Measurements from ENCODE around the gene MCTP1. TPM values are rescaled to one million over a fixed set of nuclear protein-coding genes. Genes with fewer than 3 reads are reported as not detected.

Gene MCTP1
- total and polyA plus RNA-seq, 2 of the 13 experiments (the other 11 are each of a cell fraction or from before 2014, with no cell fraction given) = 0.15 to 0.48 TPM

DNA sequence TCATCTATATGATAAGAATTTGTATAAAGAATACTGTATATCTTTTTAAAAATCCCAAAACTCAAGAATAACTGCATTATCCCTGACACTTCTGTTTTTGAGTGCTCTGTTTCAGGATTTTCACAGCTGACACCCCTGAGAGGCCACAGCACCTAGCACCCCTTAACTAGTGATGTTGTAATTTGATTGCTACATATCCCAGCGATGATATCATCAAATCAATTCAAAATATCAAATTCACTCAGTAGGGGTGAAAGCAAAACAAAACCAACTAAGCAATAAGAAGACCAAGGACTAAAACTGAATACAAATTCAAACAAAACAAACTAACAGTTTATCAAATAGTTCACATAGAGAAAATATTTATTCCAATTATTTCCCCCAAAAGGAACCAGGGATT, 184.3 kb downstream of the MCTP1 start (continued):
- TF ChIP-seq PAXIP1 (CRISPR knock-in tag; conservative IDR thresholded peaks at IDR 0.05) = no peak
- no peak for TF ChIP-seq CC2D1A (CRISPR knock-in tag; IDR thresholded peaks at IDR 0.05)
- TF ChIP-seq ZFP1 (CRISPR knock-in tag; IDR thresholded peaks at IDR 0.05) = no peak
- no peak for TF ChIP-seq ELF3 (CRISPR knock-in tag; IDR thresholded peaks at IDR 0.05)
- TF ChIP-seq ZNF512 (CRISPR knock-in tag; IDR thresholded peaks at IDR 0.05) = no peak

- no peak overlapping the region for H3K27ac ChIP-seq (ENCODE audit: extremely low read length, insufficient read depth, low read length)
- no peak for FAIRE-seq
- TF ChIP-seq RBFOX2 (IDR thresholded peaks at IDR 0.05; ENCODE audit: low read depth, low read length) (no peak), ZFP37 (CRISPR knock-in tag; IDR thresholded peaks at IDR 0.05; ENCODE audit: borderline replicate concordance) (no peak), TEAD3 (CRISPR knock-in tag; optimal IDR thresholded peaks at IDR 0.05; ENCODE audit: borderline replicate concordance) (no peak), NFIC (IDR thresholded peaks at IDR 0.05; ENCODE audit: low read length) (no peak), ZNF530 (CRISPR knock-in tag; IDR thresholded peaks at IDR 0.05; ENCODE audit: low read depth) (no peak), KMT2A (CRISPR knock-in tag; IDR thresholded peaks at IDR 0.05) (no peak), ZNF605 (CRISPR knock-in tag; IDR thresholded peaks at IDR 0.05) (no peak), ZNF589 (CRISPR knock-in tag; conservative IDR thresholded peaks at IDR 0.05) (no peak), ZNF792 (CRISPR knock-in tag; IDR thresholded peaks at IDR 0.05) (no peak)
- TF ChIP-seq, protein P1, sequence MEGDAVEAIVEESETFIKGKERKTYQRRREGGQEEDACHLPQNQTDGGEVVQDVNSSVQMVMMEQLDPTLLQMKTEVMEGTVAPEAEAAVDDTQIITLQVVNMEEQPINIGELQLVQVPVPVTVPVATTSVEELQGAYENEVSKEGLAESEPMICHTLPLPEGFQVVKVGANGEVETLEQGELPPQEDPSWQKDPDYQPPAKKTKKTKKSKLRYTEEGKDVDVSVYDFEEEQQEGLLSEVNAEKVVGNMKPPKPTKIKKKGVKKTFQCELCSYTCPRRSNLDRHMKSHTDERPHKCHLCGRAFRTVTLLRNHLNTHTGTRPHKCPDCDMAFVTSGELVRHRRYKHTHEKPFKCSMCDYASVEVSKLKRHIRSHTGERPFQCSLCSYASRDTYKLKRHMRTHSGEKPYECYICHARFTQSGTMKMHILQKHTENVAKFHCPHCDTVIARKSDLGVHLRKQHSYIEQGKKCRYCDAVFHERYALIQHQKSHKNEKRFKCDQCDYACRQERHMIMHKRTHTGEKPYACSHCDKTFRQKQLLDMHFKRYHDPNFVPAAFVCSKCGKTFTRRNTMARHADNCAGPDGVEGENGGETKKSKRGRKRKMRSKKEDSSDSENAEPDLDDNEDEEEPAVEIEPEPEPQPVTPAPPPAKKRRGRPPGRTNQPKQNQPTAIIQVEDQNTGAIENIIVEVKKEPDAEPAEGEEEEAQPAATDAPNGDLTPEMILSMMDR (CRISPR knock-in tag; IDR thresholded peaks at IDR 0.05) = no peak
Measured at GRCh38 chr5:95098012-95098411, 186.9 kb downstream of the MCTP1 start.

More at GRCh38 chr5:95098012-95098411, 186.9 kb downstream of the MCTP1 start:
- Histone ChIP-seq H3K36me3 (replicated peaks in 1 of 2; ENCODE audit: control insufficient read depth in 1 of 2, insufficient read depth in 2 of 2, low read length in 2 of 2) (no peaks in the 10 kb centered on the region), H3K79me2 (ENCODE audit: insufficient read depth, low read length) (no peaks in the 10 kb centered on the region), H3K27me3 (ENCODE audit: control insufficient read depth in 1 of 2, insufficient read depth in 2 of 2, low read length in 2 of 2) (no peaks in the 10 kb centered on the region), H3K4me2 (ENCODE audit: low read depth, low read length) (no peak overlapping the region), H3K9me3 (ENCODE audit: low read length) (no peaks in the 10 kb centered on the region), H2AFZ (ENCODE audit: low read length) (no peak overlapping the region), H3K4me1 (ENCODE audit: insufficient read depth, low read length) (no peaks in the 10 kb centered on the region), H3K9ac (ENCODE audit: insufficient read depth, low read depth, low read length) (no peak overlapping the region), H3K4me3 (replicated peaks in 1 of 3; ENCODE audit: insufficient read depth in 1 of 3, low read depth in 2 of 3, low read length in 3 of 3) (no peak overlapping the region), H4K20me1 (ENCODE audit: insufficient read depth, low read length) (no peaks in the 10 kb centered on the region)
- intact Hi-C loops (cut with micrococcal nuclease; ENCODE audit: unreplicated experiment) = no loop called here
- ATAC-seq (no peak), DNase-seq (ENCODE audit: low spot score) (no peak)
- CTCF ChIA-PET (ENCODE audit: low intra/inter-chr PET ratio, low total read pairs) = no interaction called here
- 7% methylated on average over 2 of the region's 2 CpGs for WGBS (ENCODE audit: low lambda C conversion rate)
- in situ Hi-C loops (cut with HindIII; ENCODE audit: extremely low pct_ligation_motif_present, low pct_unique_long_range_greater_than_20kb) = no loop called here
- no TSS peak for BruUV-seq (replicated peaks)
- POLR2A ChIA-PET = no interaction called here
